ENCODE results near the gene KIAA0232. TPM values are rescaled to one million over a fixed set of nuclear protein-coding genes. Genes with fewer than 3 reads are reported as not detected.

KIAA0232 gene
- total RNA-seq, 4 donors from 2014 or later: 34.6 to 54.0 (median 47.8) TPM

GRCh38 chr4:6907658-6908191 is 125.2 kb downstream of the KIAA0232 start:
- DNase-seq (ENCODE audit: extremely low spot score): no peak
- Histone ChIP-seq H3K4me1 (peaks cover 22 to 47% (median 44%) of the 10 kb centered on the region in 4 donors), H3K36me3 (no peaks in the 10 kb centered on the region), H3K9me3 (no peaks in the 10 kb centered on the region), H3K27me3 (peaks cover 0 to 5% (median 0%) of the 10 kb centered on the region in 4 donors), H3K4me3 (no peak overlapping the region), H3K27ac (replicated peaks in 1 of 4) (no peak overlapping the region)
- intact Hi-C loops (cut with DNase I): loop anchor here (2.0 kb wide), 2 partner anchors 79 to 161 kb away; partner anchors contain the start of gene GRPEL1
- TF ChIP-seq EP300 (IDR thresholded peaks at IDR 0.05) (no peak), POLR2AphosphoS5 (IDR thresholded peaks at IDR 0.05) (peak in 1 of 2 donors; percentile 14), CTCF (IDR thresholded peaks at IDR 0.05) (peak; percentile 45 to 54 (median 47)), POLR2A (IDR thresholded peaks at IDR 0.05; ENCODE audit: low read depth) (no peak)
- WGBS: 20% methylated on average over 15 of the region's 22 CpGs

GRCh38 chr4:6908432-6909112 is 126.0 kb downstream of the KIAA0232 start:
- Histone ChIP-seq H3K9me3 (no peaks in the 10 kb centered on the region), H3K27me3 (peaks cover 0 to 5% (median 0%) of the 10 kb centered on the region in 4 donors), H3K36me3 (no peaks in the 10 kb centered on the region), H3K4me1 (peaks cover 22 to 52% (median 47%) of the 10 kb centered on the region in 4 donors), H3K27ac (replicated peaks in 1 of 4) (peak overlapping the region; percentile 95 to 99 (median 98)), H3K4me3 (peak overlapping the region; percentile 72 to 90 (median 82))
- no peak for DNase-seq (ENCODE audit: extremely low spot score)
- intact Hi-C loops (cut with DNase I): loop anchor here (2.0 kb wide), 2 partner anchors 78 to 160 kb away; partner anchors contain the start of gene GRPEL1
- 22% methylated on average over 9 of the region's 15 CpGs for WGBS
- no peak for TF ChIP-seq POLR2A (IDR thresholded peaks at IDR 0.05; ENCODE audit: low read depth)
- TF ChIP-seq EP300 (IDR thresholded peaks at IDR 0.05): no peak
- TF ChIP-seq POLR2AphosphoS5 (IDR thresholded peaks at IDR 0.05): no peak
- TF ChIP-seq CTCF (IDR thresholded peaks at IDR 0.05): no peak

GRCh38 chr4:6909113-6909969 is 126.8 kb downstream of the KIAA0232 start, which contains the start of gene TBC1D14:
TBC1D14 (plus strand) TSS chr4:6909826; CDS start chr4:6923390, 13,564 bp downstream.
- DNase-seq (ENCODE audit: extremely low spot score): peak; percentile 97
- WGBS: 0% methylated on average over 8 of the region's 108 CpGs
- H3K4me1 ChIP-seq: peaks cover 22 to 53% (median 48%) of the 10 kb centered on the region in 4 donors
- H3K27me3 ChIP-seq: peaks cover 0 to 5% (median 0%) of the 10 kb centered on the region in 4 donors
- intact Hi-C loops (cut with DNase I): loop anchor here (2.0 kb wide), 2 partner anchors 77 to 159 kb away; partner anchors contain the start of gene GRPEL1
- no peaks in the 10 kb centered on the region for H3K36me3 ChIP-seq
- TF ChIP-seq POLR2A (IDR thresholded peaks at IDR 0.05; ENCODE audit: low read depth): peak; percentile 45
- TF ChIP-seq POLR2AphosphoS5 (IDR thresholded peaks at IDR 0.05): peak; percentile 54 to 64
- TF ChIP-seq CTCF (IDR thresholded peaks at IDR 0.05): peak in 2 of 3 experiments; percentile 20 to 35
- TF ChIP-seq EP300 (IDR thresholded peaks at IDR 0.05): no peak
- peak within 1 kb of the TSS; percentile 95 to 99 (median 98) for H3K27ac ChIP-seq (replicated peaks in 1 of 4)
- peak within 1 kb of the TSS; percentile 72 to 90 (median 82) for H3K4me3 ChIP-seq
- no peaks in the 10 kb centered on the region for H3K9me3 ChIP-seq

GRCh38 chr4:6909970-6910339 is 127.4 kb downstream of the KIAA0232 start:
- Histone ChIP-seq H3K9me3 (no peaks in the 10 kb centered on the region), H3K27me3 (peaks cover 0 to 5% (median 0%) of the 10 kb centered on the region in 4 donors), H3K36me3 (no peaks in the 10 kb centered on the region), H3K4me1 (peaks cover 22 to 59% (median 48%) of the 10 kb centered on the region in 4 donors), H3K4me3 (peak overlapping the region; percentile 72 to 90 (median 82)), H3K27ac (replicated peaks in 1 of 4) (peak overlapping the region; percentile 95 to 99 (median 98))
- TF ChIP-seq EP300 (IDR thresholded peaks at IDR 0.05): no peak
- TF ChIP-seq POLR2A (IDR thresholded peaks at IDR 0.05; ENCODE audit: low read depth): no peak
- no peak for TF ChIP-seq CTCF (IDR thresholded peaks at IDR 0.05)
- TF ChIP-seq POLR2AphosphoS5 (IDR thresholded peaks at IDR 0.05): no peak
- no peak for DNase-seq (ENCODE audit: extremely low spot score)
- intact Hi-C loops (cut with DNase I): loop anchor here (2.0 kb wide), 2 partner anchors 77 to 159 kb away; partner anchors contain the start of gene GRPEL1
- WGBS: 0% methylated on average over 4 of the region's 58 CpGs

All from esophagus muscularis mucosa (tissue), 4 donors.